Measurements from ENCODE around the gene UMODL1. TPM values are rescaled to one million over a fixed set of nuclear protein-coding genes. Genes with fewer than 3 reads are reported as not detected.

The UMODL1 gene
- total and polyA plus RNA-seq, 4 experiments from 2014 or later = 0.08 to 1.1 (median 0.58) TPM; not detected in 1

Other genes with a start within 250 kb of the UMODL1 start
- gene PRDM15, start 192.0 kb upstream of the UMODL1 start, total RNA-seq = 10 to 100 TPM; 14.2 to 14.3 TPM
- 1 to 10 TPM in 1 of 2 donors, under 1 TPM in 1; 0.50 to 3.3 TPM for gene PRDM15, start 192.0 kb upstream of the UMODL1 start, polyA plus RNA-seq
- gene C2CD2, start 117.3 kb upstream of the UMODL1 start, total RNA-seq = 10 to 100 TPM; 10.5 to 11.0 TPM
- gene C2CD2, start 117.3 kb upstream of the UMODL1 start, polyA plus RNA-seq = 1 to 10 TPM; 1.9 to 3.5 TPM
- 10 to 100 TPM; 20.4 to 21.7 TPM for gene ZBTB21, start 61.0 kb upstream of the UMODL1 start, total RNA-seq
- gene ZBTB21, start 61.0 kb upstream of the UMODL1 start, polyA plus RNA-seq = 1 to 10 TPM; 4.3 to 6.7 TPM
- gene ABCG1, start 147.8 kb downstream of the UMODL1 start, total RNA-seq = 1 to 10 TPM; 1.5 to 2.0 TPM
- gene ABCG1, start 147.8 kb downstream of the UMODL1 start, polyA plus RNA-seq = 10 to 100 TPM; 17.0 to 19.6 TPM
- gene TFF3, start 244.1 kb downstream of the UMODL1 start, total RNA-seq = not detected
- not detected for gene TFF3, start 244.1 kb downstream of the UMODL1 start, polyA plus RNA-seq

Measured in CD4-positive, alpha-beta memory T cell (primary cell).